ENCODE measurements around the gene MCTP2. TPM values are rescaled to one million over a fixed set of nuclear protein-coding genes. Genes with fewer than 3 reads are reported as not detected.

MCTP2 gene
- total RNA-seq, 1 experiment from 2014 or later, result 7.4 TPM

DNA sequence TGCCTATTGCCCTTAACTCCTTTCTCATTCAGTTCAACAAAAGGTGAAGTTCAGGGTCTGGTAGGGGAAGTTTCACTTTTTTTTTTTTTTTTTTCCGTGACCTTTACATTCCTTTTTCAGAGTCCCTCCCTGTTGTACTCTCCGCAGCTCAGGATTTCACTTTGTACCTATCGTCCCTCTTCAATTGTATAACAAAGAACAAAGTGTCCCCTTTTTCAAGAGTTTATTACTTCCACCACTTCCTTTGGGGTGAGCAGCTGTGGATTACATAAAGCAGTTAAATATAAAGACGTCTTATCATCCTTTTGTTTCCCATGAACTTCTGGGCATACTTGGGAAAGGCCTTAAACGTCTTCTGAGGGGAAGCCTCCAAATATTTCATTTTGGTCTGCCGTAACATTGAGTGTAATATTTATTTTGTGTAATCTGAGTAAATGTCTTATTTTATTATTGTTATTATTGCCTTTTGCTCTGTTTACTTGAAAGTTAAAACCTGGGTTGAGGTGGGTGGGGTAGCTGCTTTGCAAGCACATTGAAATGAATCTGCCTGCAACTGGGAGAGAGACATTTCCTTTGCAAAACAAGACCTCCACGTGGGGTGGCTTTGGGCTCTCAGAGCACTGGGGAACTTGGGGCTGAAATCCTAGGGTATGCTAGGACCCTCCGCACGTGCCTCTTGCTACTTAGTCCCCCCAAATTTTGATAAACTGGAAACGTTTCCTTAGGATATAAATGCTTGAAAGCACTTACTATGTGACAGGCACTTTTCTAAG is 169.4 kb downstream of the MCTP2 start:
- TF ChIP-seq MLX (CRISPR knock-in tag; IDR thresholded peaks at IDR 0.05), result no peak
- TF ChIP-seq ZNF263 (CRISPR knock-in tag; IDR thresholded peaks at IDR 0.05; ENCODE audit: low read depth), result no peak
- TF ChIP-seq NR3C1 (CRISPR knock-in tag; conservative IDR thresholded peaks at IDR 0.05; ENCODE audit: low read depth), result no peak
- no peak for TF ChIP-seq CREM (CRISPR knock-in tag; IDR thresholded peaks at IDR 0.05)
- TF ChIP-seq NFE2L1 (CRISPR knock-in tag; IDR thresholded peaks at IDR 0.05), result no peak
- TF ChIP-seq, protein P1, sequence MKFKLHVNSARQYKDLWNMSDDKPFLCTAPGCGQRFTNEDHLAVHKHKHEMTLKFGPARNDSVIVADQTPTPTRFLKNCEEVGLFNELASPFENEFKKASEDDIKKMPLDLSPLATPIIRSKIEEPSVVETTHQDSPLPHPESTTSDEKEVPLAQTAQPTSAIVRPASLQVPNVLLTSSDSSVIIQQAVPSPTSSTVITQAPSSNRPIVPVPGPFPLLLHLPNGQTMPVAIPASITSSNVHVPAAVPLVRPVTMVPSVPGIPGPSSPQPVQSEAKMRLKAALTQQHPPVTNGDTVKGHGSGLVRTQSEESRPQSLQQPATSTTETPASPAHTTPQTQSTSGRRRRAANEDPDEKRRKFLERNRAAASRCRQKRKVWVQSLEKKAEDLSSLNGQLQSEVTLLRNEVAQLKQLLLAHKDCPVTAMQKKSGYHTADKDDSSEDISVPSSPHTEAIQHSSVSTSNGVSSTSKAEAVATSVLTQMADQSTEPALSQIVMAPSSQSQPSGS (CRISPR knock-in tag; IDR thresholded peaks at IDR 0.05; ENCODE audit: borderline replicate concordance, low read depth), result no peak
- ATAC-seq (peak; percentile 79), DNase-seq (ENCODE audit: low spot score) (no peak)
- Mint-ChIP-seq H3K9me3 (0 out of 2 replicates have a peak, but pooled peaks cover 3% of the 10 kb centered on the region), H3K4me3 (peak overlapping the region; percentile 29), H3K27ac (peak overlapping the region; percentile 69), H3K4me1 (peaks cover 34% of the 10 kb centered on the region), H3K27me3 (ENCODE audit: low read depth) (no peaks in the 10 kb centered on the region), H3K36me3 (no peaks in the 10 kb centered on the region; the same call in 1 of the 2 replicates)
- ChIA-PET CTCF (interaction anchor here (1.3 to 1.8 kb wide), 3 partner anchors 12 to 236 kb away, joined by 4 to 8 read pairs (median 6); no protein-coding TSS in a partner anchor), POLR2A (no interaction called here)

GRCh38 chr15:94403331-94403730 is 172.0 kb downstream of the MCTP2 start:
- H3K27me3 Mint-ChIP-seq (ENCODE audit: low read depth), result no peaks in the 10 kb centered on the region
- H3K4me1 Mint-ChIP-seq, result peaks cover 34% of the 10 kb centered on the region
- ChIA-PET POLR2A (no interaction called here), CTCF (interaction anchor here (1.0 kb wide), 1 partner anchor 10 kb away, joined by 4 read pairs; no protein-coding TSS in a partner anchor)
- H3K4me3 Mint-ChIP-seq, result no peak overlapping the region
- H3K36me3 Mint-ChIP-seq, result no peaks in the 10 kb centered on the region; the same call in 1 of the 2 replicates
- no peak overlapping the region for H3K27ac Mint-ChIP-seq
- H3K9me3 Mint-ChIP-seq, result 0 out of 2 replicates have a peak, but pooled peaks cover 3% of the 10 kb centered on the region
- no peak for ATAC-seq
- TF ChIP-seq, protein P2, sequence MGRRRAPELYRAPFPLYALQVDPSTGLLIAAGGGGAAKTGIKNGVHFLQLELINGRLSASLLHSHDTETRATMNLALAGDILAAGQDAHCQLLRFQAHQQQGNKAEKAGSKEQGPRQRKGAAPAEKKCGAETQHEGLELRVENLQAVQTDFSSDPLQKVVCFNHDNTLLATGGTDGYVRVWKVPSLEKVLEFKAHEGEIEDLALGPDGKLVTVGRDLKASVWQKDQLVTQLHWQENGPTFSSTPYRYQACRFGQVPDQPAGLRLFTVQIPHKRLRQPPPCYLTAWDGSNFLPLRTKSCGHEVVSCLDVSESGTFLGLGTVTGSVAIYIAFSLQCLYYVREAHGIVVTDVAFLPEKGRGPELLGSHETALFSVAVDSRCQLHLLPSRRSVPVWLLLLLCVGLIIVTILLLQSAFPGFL (CRISPR knock-in tag; IDR thresholded peaks at IDR 0.05; ENCODE audit: borderline replicate concordance), result no peak
- TF ChIP-seq JAZF1 (CRISPR knock-in tag; IDR thresholded peaks at IDR 0.05) (no peak), ZNF416 (CRISPR knock-in tag; IDR thresholded peaks at IDR 0.05) (no peak), GABPB1 (CRISPR knock-in tag; IDR thresholded peaks at IDR 0.05) (no peak), GTF2I (CRISPR knock-in tag; conservative IDR thresholded peaks at IDR 0.05) (no peak), ZSCAN18 (CRISPR knock-in tag; IDR thresholded peaks at IDR 0.05) (no peak), SOX15 (CRISPR knock-in tag; IDR thresholded peaks at IDR 0.05) (no peak)
- TF ChIP-seq, protein P3, sequence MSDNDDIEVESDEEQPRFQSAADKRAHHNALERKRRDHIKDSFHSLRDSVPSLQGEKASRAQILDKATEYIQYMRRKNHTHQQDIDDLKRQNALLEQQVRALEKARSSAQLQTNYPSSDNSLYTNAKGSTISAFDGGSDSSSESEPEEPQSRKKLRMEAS (CRISPR knock-in tag; IDR thresholded peaks at IDR 0.05), result no peak
- TF ChIP-seq, protein P4, sequence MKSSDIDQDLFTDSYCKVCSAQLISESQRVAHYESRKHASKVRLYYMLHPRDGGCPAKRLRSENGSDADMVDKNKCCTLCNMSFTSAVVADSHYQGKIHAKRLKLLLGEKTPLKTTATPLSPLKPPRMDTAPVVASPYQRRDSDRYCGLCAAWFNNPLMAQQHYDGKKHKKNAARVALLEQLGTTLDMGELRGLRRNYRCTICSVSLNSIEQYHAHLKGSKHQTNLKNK (CRISPR knock-in tag; IDR thresholded peaks at IDR 0.05), result no peak
- no peak for DNase-seq (ENCODE audit: low spot score)

- H3K4me1 Mint-ChIP-seq, result peaks cover 30% of the 10 kb centered on the region
- ChIA-PET POLR2A (interaction anchor here (0.5 kb wide), 1 partner anchor 36 kb away, joined by 3 read pairs; no protein-coding TSS in a partner anchor), CTCF (no interaction called here)
- H3K27ac Mint-ChIP-seq, result no peak overlapping the region
- H3K27me3 Mint-ChIP-seq (ENCODE audit: low read depth), result no peaks in the 10 kb centered on the region
- H3K4me3 Mint-ChIP-seq, result no peak overlapping the region
- no peaks in the 10 kb centered on the region; the same call in 1 of the 2 replicates for H3K36me3 Mint-ChIP-seq
- DNase-seq (ENCODE audit: low spot score) (no peak), ATAC-seq (no peak)
- H3K9me3 Mint-ChIP-seq, result 0 out of 2 replicates have a peak, but pooled peaks cover 3% of the 10 kb centered on the region
- TF ChIP-seq NR3C1 (CRISPR knock-in tag; conservative IDR thresholded peaks at IDR 0.05; ENCODE audit: low read depth), result no peak
- no peak for TF ChIP-seq MXD4 (CRISPR knock-in tag; IDR thresholded peaks at IDR 0.05; ENCODE audit: borderline replicate concordance)
- TF ChIP-seq, protein P5, sequence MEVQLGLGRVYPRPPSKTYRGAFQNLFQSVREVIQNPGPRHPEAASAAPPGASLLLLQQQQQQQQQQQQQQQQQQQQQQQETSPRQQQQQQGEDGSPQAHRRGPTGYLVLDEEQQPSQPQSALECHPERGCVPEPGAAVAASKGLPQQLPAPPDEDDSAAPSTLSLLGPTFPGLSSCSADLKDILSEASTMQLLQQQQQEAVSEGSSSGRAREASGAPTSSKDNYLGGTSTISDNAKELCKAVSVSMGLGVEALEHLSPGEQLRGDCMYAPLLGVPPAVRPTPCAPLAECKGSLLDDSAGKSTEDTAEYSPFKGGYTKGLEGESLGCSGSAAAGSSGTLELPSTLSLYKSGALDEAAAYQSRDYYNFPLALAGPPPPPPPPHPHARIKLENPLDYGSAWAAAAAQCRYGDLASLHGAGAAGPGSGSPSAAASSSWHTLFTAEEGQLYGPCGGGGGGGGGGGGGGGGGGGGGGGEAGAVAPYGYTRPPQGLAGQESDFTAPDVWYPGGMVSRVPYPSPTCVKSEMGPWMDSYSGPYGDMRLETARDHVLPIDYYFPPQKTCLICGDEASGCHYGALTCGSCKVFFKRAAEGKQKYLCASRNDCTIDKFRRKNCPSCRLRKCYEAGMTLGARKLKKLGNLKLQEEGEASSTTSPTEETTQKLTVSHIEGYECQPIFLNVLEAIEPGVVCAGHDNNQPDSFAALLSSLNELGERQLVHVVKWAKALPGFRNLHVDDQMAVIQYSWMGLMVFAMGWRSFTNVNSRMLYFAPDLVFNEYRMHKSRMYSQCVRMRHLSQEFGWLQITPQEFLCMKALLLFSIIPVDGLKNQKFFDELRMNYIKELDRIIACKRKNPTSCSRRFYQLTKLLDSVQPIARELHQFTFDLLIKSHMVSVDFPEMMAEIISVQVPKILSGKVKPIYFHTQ (CRISPR knock-in tag; IDR thresholded peaks at IDR 0.05), result no peak
- no peak for TF ChIP-seq ATF6 (CRISPR knock-in tag; IDR thresholded peaks at IDR 0.05)
- no peak for TF ChIP-seq NFYB (CRISPR knock-in tag; conservative IDR thresholded peaks at IDR 0.05; ENCODE audit: low read depth)
Measured at GRCh38 chr15:94404733-94405283, 173.4 kb downstream of the MCTP2 start.

Measured in WTC11 (cell line).